ENCODE measurements around the gene KAZALD1. TPM values are rescaled to one million over a fixed set of nuclear protein-coding genes. Genes with fewer than 3 reads are reported as not detected.

Gene KAZALD1
- total RNA-seq, 1 experiment from 2014 or later, result 16.0 TPM

DNA sequence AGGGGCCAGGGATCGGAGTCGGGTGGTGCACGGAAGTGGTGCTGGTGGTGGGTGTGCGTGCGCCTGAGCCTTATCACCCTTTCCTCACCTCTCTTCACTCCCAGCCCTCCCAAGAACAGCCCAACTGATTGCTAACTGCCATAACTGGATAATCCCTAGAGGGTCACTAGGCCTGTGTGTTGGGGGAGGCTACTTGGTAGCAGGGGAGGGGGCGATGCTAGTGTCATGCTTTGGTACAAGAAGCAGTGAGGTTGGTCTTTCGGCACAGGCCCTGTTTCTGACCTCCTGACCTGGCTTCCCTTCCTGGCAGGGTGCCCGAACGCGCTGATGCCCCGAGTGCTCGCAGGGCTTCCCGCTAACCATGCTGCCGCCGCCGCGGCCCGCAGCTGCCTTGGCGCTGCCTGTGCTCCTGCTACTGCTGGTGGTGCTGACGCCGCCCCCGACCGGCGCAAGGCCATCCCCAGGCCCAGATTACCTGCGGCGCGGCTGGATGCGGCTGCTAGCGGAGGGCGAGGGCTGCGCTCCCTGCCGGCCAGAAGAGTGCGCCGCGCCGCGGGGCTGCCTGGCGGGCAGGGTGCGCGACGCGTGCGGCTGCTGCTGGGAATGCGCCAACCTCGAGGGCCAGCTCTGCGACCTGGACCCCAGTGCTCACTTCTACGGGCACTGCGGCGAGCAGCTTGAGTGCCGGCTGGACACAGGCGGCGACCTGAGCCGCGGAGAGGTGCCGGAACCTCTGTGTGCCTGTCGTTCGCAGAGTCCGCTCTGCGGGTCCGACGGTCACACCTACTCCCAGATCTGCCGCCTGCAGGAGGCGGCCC, 652 bp downstream of the KAZALD1 start (continued):
- TF ChIP-seq YY1 (IDR thresholded peaks at IDR 0.05; ENCODE audit: extremely low read depth, insufficient replicate concordance, low read depth, low read length) (peak; percentile 18), ELF1 (IDR thresholded peaks at IDR 0.05; ENCODE audit: borderline replicate concordance, low read depth) (no peak), EZH2phosphoT487 (IDR thresholded peaks at IDR 0.05; ENCODE audit: borderline replicate concordance) (no peak), CBX3 (IDR thresholded peaks at IDR 0.05; ENCODE audit: low read depth) (no peak), RAD21 (IDR thresholded peaks at IDR 0.05; ENCODE audit: low read depth) (no peak)

- Histone ChIP-seq H3K9me2 (ENCODE audit: insufficient read depth) (no peaks in the 10 kb centered on the region), H2AFZ (ENCODE audit: low read depth, low read length, poor library complexity, severe bottlenecking) (no peak overlapping the region), H3K4me2 (ENCODE audit: low read length) (peak overlapping the region; percentile 81), H3K27ac (ENCODE audit: low read depth, low read length) (peak overlapping the region; percentile 99), H3K36me3 (ENCODE audit: control insufficient read depth in 1 of 2, insufficient read depth in 2 of 2, low read length in 2 of 2) (no peaks in the 10 kb centered on the region), H3K79me2 (ENCODE audit: insufficient read depth, low read length) (peaks cover 24% of the 10 kb centered on the region), H3K9ac (ENCODE audit: low read length) (peak overlapping the region; percentile 91), H3K9me3 (ENCODE audit: control insufficient read depth in 1 of 2, insufficient read depth in 1 of 2, low read depth in 1 of 2, low read length in 2 of 2) (no peaks in the 10 kb centered on the region), H3K27me3 (ENCODE audit: insufficient read depth, low read length) (no peaks in the 10 kb centered on the region), H4K20me1 (ENCODE audit: insufficient read depth) (no peaks in the 10 kb centered on the region), H3K4me1 (ENCODE audit: control insufficient read depth in 1 of 2, insufficient read depth in 2 of 2, low read length in 2 of 2) (peaks cover 49 to 75% of the 10 kb centered on the region in 2 experiments), H3K4me3 (replicated peaks in 1 of 2; ENCODE audit: low read depth in 1 of 2, low read length in 2 of 2) (peak overlapping the region; percentile 80 to 84)
- CTCF ChIA-PET, result interaction anchor here (0.6 to 6.8 kb wide), 8 partner anchors 12 to 79 kb away, joined by 3 to 109 read pairs (median 8); no protein-coding TSS in a partner anchor
- intact Hi-C loops (cut with micrococcal nuclease), result loop anchor here (5.0 to 10.0 kb wide), 2 partner anchors 512 to 1579 kb away; partner anchors contain the start of gene TRIM8
- DNase-seq (ENCODE audit: low read depth, low spot score) (no peak), ATAC-seq (no peak)
- POLR2A ChIA-PET, result no interaction called here
- no TSS peak for BruUV-seq (replicated peaks)
- RAD21 ChIA-PET (ENCODE audit: low non-redundant PET in 1 of 2, low total read pairs in 2 of 2, uncharacterized antibody in 2 of 2, unreplicated experiment in 2 of 2), result no interaction called here
- TF ChIP-seq ZFX (IDR thresholded peaks at IDR 0.05), result no peak
- no peak for TF ChIP-seq TCF7L2 (IDR thresholded peaks at IDR 0.05; ENCODE audit: borderline replicate concordance, extremely low read depth, insufficient read depth, insufficient read length)
- TF ChIP-seq POLR2AphosphoS5 (IDR thresholded peaks at IDR 0.05; ENCODE audit: low read depth, low read length), result no peak
- TF ChIP-seq ATF3 (IDR thresholded peaks at IDR 0.05), result no peak
- no peak for TF ChIP-seq ZNF274 (IDR thresholded peaks at IDR 0.05; ENCODE audit: low read depth, low read length)
- no peak for TF ChIP-seq ZBTB33 (IDR thresholded peaks at IDR 0.05; ENCODE audit: extremely low read depth, insufficient replicate concordance, low read length)
- TF ChIP-seq, protein P1, sequence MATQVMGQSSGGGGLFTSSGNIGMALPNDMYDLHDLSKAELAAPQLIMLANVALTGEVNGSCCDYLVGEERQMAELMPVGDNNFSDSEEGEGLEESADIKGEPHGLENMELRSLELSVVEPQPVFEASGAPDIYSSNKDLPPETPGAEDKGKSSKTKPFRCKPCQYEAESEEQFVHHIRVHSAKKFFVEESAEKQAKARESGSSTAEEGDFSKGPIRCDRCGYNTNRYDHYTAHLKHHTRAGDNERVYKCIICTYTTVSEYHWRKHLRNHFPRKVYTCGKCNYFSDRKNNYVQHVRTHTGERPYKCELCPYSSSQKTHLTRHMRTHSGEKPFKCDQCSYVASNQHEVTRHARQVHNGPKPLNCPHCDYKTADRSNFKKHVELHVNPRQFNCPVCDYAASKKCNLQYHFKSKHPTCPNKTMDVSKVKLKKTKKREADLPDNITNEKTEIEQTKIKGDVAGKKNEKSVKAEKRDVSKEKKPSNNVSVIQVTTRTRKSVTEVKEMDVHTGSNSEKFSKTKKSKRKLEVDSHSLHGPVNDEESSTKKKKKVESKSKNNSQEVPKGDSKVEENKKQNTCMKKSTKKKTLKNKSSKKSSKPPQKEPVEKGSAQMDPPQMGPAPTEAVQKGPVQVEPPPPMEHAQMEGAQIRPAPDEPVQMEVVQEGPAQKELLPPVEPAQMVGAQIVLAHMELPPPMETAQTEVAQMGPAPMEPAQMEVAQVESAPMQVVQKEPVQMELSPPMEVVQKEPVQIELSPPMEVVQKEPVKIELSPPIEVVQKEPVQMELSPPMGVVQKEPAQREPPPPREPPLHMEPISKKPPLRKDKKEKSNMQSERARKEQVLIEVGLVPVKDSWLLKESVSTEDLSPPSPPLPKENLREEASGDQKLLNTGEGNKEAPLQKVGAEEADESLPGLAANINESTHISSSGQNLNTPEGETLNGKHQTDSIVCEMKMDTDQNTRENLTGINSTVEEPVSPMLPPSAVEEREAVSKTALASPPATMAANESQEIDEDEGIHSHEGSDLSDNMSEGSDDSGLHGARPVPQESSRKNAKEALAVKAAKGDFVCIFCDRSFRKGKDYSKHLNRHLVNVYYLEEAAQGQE (IDR thresholded peaks at IDR 0.05; ENCODE audit: low read depth), result no peak
- TF ChIP-seq SIN3A (IDR thresholded peaks at IDR 0.05; ENCODE audit: low read depth), result no peak
- TF ChIP-seq EGR1 (IDR thresholded peaks at IDR 0.05; ENCODE audit: low read depth), result no peak
- TF ChIP-seq SP1 (IDR thresholded peaks at IDR 0.05; ENCODE audit: low read depth), result no peak
- no peak for TF ChIP-seq RAD21 (IDR thresholded peaks at IDR 0.05; ENCODE audit: low read depth)
Observed at GRCh38 chr10:101063050-101063525, 1.3 kb downstream of the KAZALD1 start.

All from HCT116 (cell line).